ENCODE data around the gene GPC6. TPM values are rescaled to one million over a fixed set of nuclear protein-coding genes. Genes with fewer than 3 reads are reported as not detected.

The GPC6 gene
- polyA plus RNA-seq, 1 of the 3 experiments (the other 2 are of a cell fraction): 6.7 TPM

DNA sequence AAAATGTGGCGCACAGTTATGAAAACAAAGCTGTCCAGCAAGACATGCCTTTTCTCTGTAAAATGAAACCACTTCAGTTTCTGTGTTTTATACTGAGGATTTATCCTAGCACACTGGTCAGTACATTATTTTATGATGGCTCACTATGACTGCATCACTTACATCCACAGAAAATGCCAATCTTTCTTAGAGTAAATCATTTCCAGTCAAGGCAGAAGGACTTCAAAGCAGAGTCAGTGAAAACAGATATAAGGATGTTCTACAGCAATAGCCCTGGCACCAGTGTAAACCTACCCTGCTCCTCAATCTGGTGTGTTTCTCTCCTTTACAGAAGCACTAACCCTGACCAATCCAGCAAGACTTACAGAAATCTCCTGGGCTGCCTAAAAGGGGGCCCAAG, 473.5 kb downstream of the GPC6 start:
- WGBS (ENCODE audit: low lambda C conversion rate): 82% methylated on average over 1 of the region's 1 CpG
- no peaks in the 10 kb centered on the region for H3K79me2 ChIP-seq (ENCODE audit: insufficient read depth)
- no peak overlapping the region for H3K4me3 ChIP-seq (ENCODE audit: low read depth in 2 of 2, low read length in 1 of 2)
- H4K20me1 ChIP-seq (ENCODE audit: insufficient read depth): no peaks in the 10 kb centered on the region
- H3F3A ChIP-seq (replicated peaks; ENCODE audit: insufficient read depth): peaks cover 7% of the 10 kb centered on the region
- H3K9me3 ChIP-seq: no peaks in the 10 kb centered on the region
- no peak overlapping the region for H2AFZ ChIP-seq (ENCODE audit: low read depth)
- no peaks in the 10 kb centered on the region for H3K27me3 ChIP-seq (ENCODE audit: insufficient read depth)
- POLR2A ChIA-PET: no interaction called here
- no peak overlapping the region for H3K9ac ChIP-seq
- H3K9me2 ChIP-seq: no peaks in the 10 kb centered on the region
- TF ChIP-seq, protein P1, sequence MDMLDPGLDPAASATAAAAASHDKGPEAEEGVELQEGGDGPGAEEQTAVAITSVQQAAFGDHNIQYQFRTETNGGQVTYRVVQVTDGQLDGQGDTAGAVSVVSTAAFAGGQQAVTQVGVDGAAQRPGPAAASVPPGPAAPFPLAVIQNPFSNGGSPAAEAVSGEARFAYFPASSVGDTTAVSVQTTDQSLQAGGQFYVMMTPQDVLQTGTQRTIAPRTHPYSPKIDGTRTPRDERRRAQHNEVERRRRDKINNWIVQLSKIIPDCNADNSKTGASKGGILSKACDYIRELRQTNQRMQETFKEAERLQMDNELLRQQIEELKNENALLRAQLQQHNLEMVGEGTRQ (IDR thresholded peaks at IDR 0.05; ENCODE audit: borderline replicate concordance, low read depth, low read length): no peak
- TF ChIP-seq ELF1 (IDR thresholded peaks at IDR 0.05) (no peak), FOXJ3 (CRISPR knock-in tag; IDR thresholded peaks at IDR 0.05) (no peak), TCF12 (IDR thresholded peaks at IDR 0.05) (peak; percentile 44; the same call in 1 of the 2 replicates)
- TF ChIP-seq, protein P2, sequence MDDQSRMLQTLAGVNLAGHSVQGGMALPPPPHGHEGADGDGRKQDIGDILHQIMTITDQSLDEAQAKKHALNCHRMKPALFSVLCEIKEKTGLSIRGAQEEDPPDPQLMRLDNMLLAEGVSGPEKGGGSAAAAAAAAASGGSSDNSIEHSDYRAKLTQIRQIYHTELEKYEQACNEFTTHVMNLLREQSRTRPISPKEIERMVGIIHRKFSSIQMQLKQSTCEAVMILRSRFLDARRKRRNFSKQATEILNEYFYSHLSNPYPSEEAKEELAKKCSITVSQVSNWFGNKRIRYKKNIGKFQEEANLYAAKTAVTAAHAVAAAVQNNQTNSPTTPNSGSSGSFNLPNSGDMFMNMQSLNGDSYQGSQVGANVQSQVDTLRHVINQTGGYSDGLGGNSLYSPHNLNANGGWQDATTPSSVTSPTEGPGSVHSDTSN (IDR thresholded peaks at IDR 0.05): peak; percentile 60
- 0 out of 2 replicates have a peak overlapping the region, but pooled peaks have one; percentile 7 for H3K4me2 ChIP-seq
- peaks cover 0 to 7% of the 10 kb centered on the region in 2 experiments; a peak in 2 of 4 replicates for H3K4me1 ChIP-seq (ENCODE audit: control insufficient read depth in 1 of 2, insufficient read depth in 2 of 2, low read depth in 1 of 2, low read length in 1 of 2)
- H3K27ac ChIP-seq (ENCODE audit: low read depth in 2 of 2, low read length in 1 of 2): no peak overlapping the region
- no peak for DNase-seq
- CTCF ChIA-PET: no interaction called here
- H3K36me3 ChIP-seq (replicated peaks in 1 of 2; ENCODE audit: control insufficient read depth in 1 of 2, insufficient read depth in 2 of 2, low read length in 1 of 2): no peaks in the 10 kb centered on the region

DNA sequence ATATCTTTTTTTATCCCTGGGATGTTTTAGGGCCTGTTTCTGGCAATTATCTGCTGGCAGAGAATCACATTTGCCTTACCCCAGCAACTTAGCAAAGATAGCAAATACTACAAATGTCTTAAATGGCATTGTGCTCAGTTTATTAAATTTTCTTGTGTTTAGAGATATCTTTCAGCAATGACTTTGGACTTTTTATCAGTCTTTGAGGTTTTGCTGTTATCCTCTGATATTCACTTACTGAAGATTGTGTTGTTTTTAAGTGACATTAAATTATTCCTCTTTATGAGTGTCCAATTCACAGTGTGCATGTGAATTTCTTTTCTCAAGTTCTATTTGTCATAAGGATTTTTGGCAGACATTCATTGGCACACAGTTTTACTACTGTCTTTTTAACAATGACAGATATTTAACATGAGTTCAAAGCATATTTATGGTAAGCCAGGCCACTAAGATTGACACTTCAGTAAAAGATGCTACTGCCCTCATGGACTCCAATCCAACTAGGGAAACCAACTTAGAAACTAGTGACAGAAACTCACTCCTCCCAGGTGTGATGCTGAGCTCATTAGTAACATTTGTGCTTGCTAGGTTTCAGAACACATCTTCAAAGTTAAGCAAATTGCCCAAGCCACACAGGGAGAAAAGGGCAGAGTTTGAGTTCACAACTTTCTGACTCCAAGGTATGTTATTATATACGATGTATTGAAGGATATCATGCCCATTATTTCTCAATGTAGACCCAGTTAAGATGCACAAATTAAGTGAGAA, 481.9 kb downstream of the GPC6 start:
- Histone ChIP-seq H3K9me3 (peaks cover 6% of the 10 kb centered on the region; the same call in 1 of the 2 replicates), H3K4me1 (ENCODE audit: control insufficient read depth in 1 of 2, insufficient read depth in 2 of 2, low read depth in 1 of 2, low read length in 1 of 2) (peaks cover 0 to 5% of the 10 kb centered on the region in 2 experiments; a peak in 2 of 4 replicates), H3K4me2 (no peak overlapping the region), H3K36me3 (replicated peaks in 1 of 2; ENCODE audit: control insufficient read depth in 1 of 2, insufficient read depth in 2 of 2, low read length in 1 of 2) (no peaks in the 10 kb centered on the region), H3K79me2 (ENCODE audit: insufficient read depth) (no peaks in the 10 kb centered on the region), H3F3A (replicated peaks; ENCODE audit: insufficient read depth) (no peaks in the 10 kb centered on the region), H3K9ac (no peak overlapping the region), H3K27ac (ENCODE audit: low read depth in 2 of 2, low read length in 1 of 2) (peak overlapping the region in 1 of 2 experiments; percentile 3; a peak in 2 of 4 replicates), H3K27me3 (ENCODE audit: insufficient read depth) (no peaks in the 10 kb centered on the region), H3K9me2 (0 out of 2 replicates have a peak, but pooled peaks cover 3% of the 10 kb centered on the region), H3K4me3 (ENCODE audit: low read depth in 2 of 2, low read length in 1 of 2) (no peak overlapping the region), H2AFZ (ENCODE audit: low read depth) (no peak overlapping the region), H4K20me1 (ENCODE audit: insufficient read depth) (no peaks in the 10 kb centered on the region)
- CTCF ChIA-PET: no interaction called here
- POLR2A ChIA-PET: no interaction called here
- TF ChIP-seq SMC3 (IDR thresholded peaks at IDR 0.05; ENCODE audit: low read depth, low read length) (no peak), SIN3A (IDR thresholded peaks at IDR 0.05; ENCODE audit: borderline replicate concordance, low read depth, low read length) (no peak), TCF12 (IDR thresholded peaks at IDR 0.05) (no peak), FOXM1 (IDR thresholded peaks at IDR 0.05; ENCODE audit: low read depth) (no peak), ELF1 (IDR thresholded peaks at IDR 0.05) (no peak), FOXJ3 (CRISPR knock-in tag; IDR thresholded peaks at IDR 0.05) (no peak)
- TF ChIP-seq, protein P3, sequence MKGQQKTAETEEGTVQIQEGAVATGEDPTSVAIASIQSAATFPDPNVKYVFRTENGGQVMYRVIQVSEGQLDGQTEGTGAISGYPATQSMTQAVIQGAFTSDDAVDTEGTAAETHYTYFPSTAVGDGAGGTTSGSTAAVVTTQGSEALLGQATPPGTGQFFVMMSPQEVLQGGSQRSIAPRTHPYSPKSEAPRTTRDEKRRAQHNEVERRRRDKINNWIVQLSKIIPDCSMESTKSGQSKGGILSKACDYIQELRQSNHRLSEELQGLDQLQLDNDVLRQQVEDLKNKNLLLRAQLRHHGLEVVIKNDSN (IDR thresholded peaks at IDR 0.05; ENCODE audit: borderline replicate concordance, low read depth): no peak
- TF ChIP-seq, protein P4, sequence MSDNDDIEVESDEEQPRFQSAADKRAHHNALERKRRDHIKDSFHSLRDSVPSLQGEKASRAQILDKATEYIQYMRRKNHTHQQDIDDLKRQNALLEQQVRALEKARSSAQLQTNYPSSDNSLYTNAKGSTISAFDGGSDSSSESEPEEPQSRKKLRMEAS (IDR thresholded peaks at IDR 0.05; ENCODE audit: low read depth): no peak
- 89% methylated on average over 1 of the region's 1 CpG for WGBS (ENCODE audit: low lambda C conversion rate)
- no peak for DNase-seq
